Right lobe of liver (tissue), 4 donors: ENCODE results near the gene OVCA2.

Experiments used
- CTCF ChIP-seq, 4 donors: fragments of 200-600 bp in 3 of 4; fragments of 450-650 bp in 1 of 4; IDR thresholded peaks; one replicate each; pipeline versions ENCODE4 v1.5.1 to v1.8.0; 2016 to 2022; ENCODE audit warnings: antibody characterized with exemption in 4 of 4, mild to moderate bottlenecking in 2 of 4
- POLR2A ChIP-seq: fragments of 450-650 bp; IDR thresholded peaks from one replicate; pipeline ENCODE4 v1.6.1; 2017; ENCODE audit warnings: antibody characterized with exemption, mild to moderate bottlenecking
- donor health status: DM: no; HTN: no; CAD: no.
- donor health status: DM: no; HTN: no; CAD: no.
- donor health status: DM: no; HTN: yes; CAD: no.

- TF ChIP-seq CTCF (IDR thresholded peaks at IDR 0.05), result no peak
- TF ChIP-seq POLR2A, result no peak
These were observed 22.3 kb downstream of the OVCA2 start for GRCh38 chr17:2064147-2064489.
